IgD-negative memory B cell (primary cell): ENCODE results near the gene NCKAP5. TPM values are rescaled to one million over a fixed set of nuclear protein-coding genes. Genes with fewer than 3 reads are reported as not detected.

Experiments
- H3K27ac Mint-ChIP-seq, 3 donors: one replicate each; pipeline ENCODE4 v1.8.0; 2020 to 2022; ENCODE audit warnings: mild to moderate bottlenecking in 3 of 3, mixed read lengths in 3 of 3, moderate library complexity in 1 of 3
- H3K27me3 Mint-ChIP-seq: one replicate; pipeline ENCODE4 v1.8.0; 2021; ENCODE audit warnings: mixed read lengths
- H3K36me3 Mint-ChIP-seq: one replicate; pipeline ENCODE4 v1.8.0; 2020; ENCODE audit warnings: mild to moderate bottlenecking, mixed read lengths
- H3K4me1 Mint-ChIP-seq, 3 donors: one replicate each; pipeline ENCODE4 v1.8.0; 2020 to 2022; ENCODE audit warnings: mixed read lengths in 3 of 3, mild to moderate bottlenecking in 1 of 3
- H3K4me3 Mint-ChIP-seq, 4 donors: one replicate each; pipeline ENCODE4 v1.8.0; 2020 to 2022; ENCODE audit warnings: mild to moderate bottlenecking in 4 of 4, mixed read lengths in 4 of 4, moderate library complexity in 3 of 4
- H3K9me3 Mint-ChIP-seq, 3 donors: one replicate each; pipeline ENCODE4 v1.8.0; 2020 to 2021; ENCODE audit warnings: mixed read lengths in 3 of 3, mild to moderate bottlenecking in 1 of 3
- polyA plus RNA-seq: library from polyadenylated mRNA; unstranded; fragments of 300-500 nt; fragmentation: Illumina TruSeq; gene quantifications from one replicate; pipeline ENCODE4 v1.2.3, GENCODE V29; 2021

NCKAP5 gene
- polyA plus RNA-seq, 1 donor from 2014 or later: not detected

DNA sequence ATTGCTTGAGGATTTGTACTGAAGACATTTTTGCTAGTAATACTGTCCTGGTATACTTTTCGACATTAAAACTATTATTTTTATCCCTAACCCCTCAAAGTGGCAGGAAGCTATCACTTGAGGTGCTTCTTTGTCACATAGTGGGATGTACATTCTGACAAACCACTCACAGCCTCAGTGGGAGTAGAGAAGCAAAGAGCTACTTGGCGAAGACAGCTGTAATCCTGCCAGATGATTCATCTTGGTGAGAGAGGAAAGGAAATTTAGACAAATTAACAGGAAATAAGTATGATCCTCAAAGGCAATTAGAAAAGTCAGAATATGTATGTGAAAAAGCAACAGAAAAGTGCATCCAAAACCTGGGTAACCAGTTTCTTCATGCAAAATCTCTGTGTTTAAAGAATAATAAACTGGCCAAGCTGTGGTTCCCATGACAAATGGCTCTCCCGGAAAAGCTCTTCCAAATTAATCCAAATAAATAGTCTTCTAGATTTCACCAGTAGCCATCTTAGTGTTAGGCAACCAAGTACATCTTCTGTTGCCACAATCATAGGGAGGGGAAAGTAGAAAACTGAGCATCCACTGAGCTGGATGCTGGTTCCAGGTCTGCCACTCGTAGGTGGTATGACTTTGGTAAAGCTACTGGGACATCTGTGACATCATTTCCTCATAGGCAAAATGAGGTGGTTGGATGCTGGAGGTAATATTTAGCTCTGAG is 590.3 kb downstream of the NCKAP5 start:
- peaks cover 3% of the 10 kb centered on the region for H3K27me3 Mint-ChIP-seq
- H3K4me1 Mint-ChIP-seq: no peaks in the 10 kb centered on the region
- no peaks in the 10 kb centered on the region for H3K9me3 Mint-ChIP-seq
- no peaks in the 10 kb centered on the region for H3K36me3 Mint-ChIP-seq
- peak overlapping the region in 1 of 3 donors; percentile 73 for H3K27ac Mint-ChIP-seq
- no peak overlapping the region for H3K4me3 Mint-ChIP-seq

DNA sequence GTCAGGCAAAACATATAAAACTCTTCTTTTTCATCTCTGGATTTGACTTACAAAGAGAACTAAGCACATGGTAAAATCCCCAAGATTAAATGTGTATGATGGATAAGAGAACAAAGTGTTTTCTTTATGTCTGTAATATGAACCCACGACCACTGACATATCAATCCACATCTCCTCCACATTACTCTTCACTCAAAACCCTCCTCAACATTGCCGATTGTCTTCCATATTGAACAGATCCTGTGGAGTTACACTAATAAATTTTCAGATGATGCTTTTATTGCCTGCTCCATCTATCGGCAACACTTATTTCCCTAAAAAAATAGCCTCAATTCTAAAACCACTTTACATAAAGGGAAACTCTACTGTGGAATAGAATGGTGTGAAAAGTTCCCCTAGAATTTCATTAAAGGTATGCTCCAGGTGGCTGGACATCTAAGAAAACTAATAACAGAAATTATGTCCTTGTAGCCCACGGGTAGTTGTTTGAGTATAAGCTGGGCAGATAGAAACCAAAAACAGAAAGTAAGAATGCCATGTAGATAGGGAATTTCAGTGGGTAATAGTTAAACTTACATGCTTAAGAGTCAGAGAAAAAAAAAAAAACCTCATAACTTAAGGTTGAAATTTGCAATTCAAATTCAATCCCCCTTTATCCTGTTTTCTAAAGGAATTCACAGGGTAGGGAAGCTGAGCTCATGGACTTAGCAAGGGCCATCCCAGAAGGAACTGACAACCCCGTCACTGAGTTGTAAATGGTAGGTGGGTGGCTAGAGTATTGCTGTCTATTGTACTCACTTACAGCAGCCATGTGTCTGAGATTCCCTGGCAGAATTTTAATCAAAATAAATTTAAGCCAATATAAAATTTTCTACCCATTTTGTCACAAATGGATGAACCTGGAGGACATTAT is 592.8 kb downstream of the NCKAP5 start:
- no peaks in the 10 kb centered on the region for H3K4me1 Mint-ChIP-seq
- H3K4me3 Mint-ChIP-seq: peak overlapping the region in 1 of 4 donors; percentile 1
- H3K36me3 Mint-ChIP-seq: no peaks in the 10 kb centered on the region

DNA sequence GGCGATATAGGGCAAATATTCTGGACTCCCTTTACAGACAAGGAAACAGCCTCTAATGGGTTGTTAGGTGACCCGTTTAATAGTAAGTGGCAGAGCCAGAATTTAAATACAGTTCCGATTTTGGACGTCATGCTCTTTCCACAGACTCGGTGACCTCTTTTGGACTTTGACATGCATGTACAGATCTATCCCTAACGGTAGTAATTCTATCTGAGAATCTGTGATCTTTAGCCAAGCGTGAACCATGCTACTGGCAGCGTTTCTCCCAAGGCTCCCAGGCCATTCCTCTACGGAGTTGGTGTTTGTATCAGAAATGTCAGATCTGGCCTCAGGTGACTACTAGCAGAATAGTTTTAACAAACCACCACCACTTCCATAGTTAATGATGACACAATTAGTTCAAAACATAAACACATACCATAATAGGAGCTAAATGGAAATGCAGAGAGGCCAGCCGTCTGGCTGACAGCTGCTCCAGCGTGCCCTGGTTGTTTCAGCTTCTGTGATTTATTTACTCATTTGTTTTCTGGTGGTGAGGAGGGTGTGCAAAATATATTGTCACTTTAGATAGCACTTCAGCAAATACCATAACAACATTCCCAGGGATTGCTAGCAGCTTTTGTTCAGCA is 593.7 kb downstream of the NCKAP5 start:
- no peak overlapping the region for H3K4me3 Mint-ChIP-seq
- no peaks in the 10 kb centered on the region for H3K4me1 Mint-ChIP-seq
- H3K27ac Mint-ChIP-seq: no peak overlapping the region
- H3K27me3 Mint-ChIP-seq: peaks cover 3% of the 10 kb centered on the region
- H3K9me3 Mint-ChIP-seq: no peaks in the 10 kb centered on the region
- H3K36me3 Mint-ChIP-seq: no peaks in the 10 kb centered on the region

More for the DNA sequence above, 592.8 kb downstream of the NCKAP5 start:
- no peak overlapping the region for H3K27ac Mint-ChIP-seq
- H3K27me3 Mint-ChIP-seq: peaks cover 3% of the 10 kb centered on the region
- H3K9me3 Mint-ChIP-seq: no peaks in the 10 kb centered on the region

DNA sequence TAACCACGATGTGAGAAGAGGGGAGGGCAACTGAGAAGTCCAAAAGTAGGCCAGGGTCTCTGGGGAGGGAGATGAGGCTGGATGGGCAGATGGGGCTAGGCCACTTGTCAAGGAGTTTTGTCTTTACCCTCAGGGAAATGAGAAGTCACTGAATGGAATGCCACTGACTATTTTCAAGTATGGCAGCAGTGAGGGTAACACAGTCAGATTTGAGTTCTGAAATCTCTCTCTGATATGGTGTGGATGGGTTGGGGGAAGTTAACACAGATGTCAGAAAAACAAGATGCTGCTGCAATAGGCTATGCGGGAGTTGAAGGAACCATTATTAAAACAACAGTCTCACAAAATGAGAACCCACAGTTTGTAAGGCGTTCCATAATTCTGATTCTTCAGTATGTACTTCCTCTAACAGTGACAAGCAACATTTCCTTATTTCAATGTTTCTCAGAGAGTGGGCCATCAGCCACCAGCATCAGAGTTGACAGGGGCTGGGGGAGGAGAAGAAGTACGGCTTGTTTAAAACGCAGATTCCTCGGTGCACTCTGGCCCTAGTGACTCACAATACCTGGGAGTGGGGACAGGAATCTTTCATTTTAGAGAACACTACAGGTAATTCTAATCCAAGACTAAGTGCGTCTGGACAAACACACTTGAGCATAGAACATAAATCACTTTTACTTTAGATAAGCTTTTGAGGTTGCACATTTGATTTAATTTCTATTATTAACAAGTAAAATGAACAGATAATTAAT is 596.8 kb downstream of the NCKAP5 start:
- Mint-ChIP-seq H3K27ac (no peak overlapping the region), H3K36me3 (no peaks in the 10 kb centered on the region), H3K9me3 (peaks cover 0 to 7% (median 0%) of the 10 kb centered on the region in 3 donors), H3K27me3 (peaks cover 3% of the 10 kb centered on the region), H3K4me1 (no peaks in the 10 kb centered on the region), H3K4me3 (no peak overlapping the region)

DNA sequence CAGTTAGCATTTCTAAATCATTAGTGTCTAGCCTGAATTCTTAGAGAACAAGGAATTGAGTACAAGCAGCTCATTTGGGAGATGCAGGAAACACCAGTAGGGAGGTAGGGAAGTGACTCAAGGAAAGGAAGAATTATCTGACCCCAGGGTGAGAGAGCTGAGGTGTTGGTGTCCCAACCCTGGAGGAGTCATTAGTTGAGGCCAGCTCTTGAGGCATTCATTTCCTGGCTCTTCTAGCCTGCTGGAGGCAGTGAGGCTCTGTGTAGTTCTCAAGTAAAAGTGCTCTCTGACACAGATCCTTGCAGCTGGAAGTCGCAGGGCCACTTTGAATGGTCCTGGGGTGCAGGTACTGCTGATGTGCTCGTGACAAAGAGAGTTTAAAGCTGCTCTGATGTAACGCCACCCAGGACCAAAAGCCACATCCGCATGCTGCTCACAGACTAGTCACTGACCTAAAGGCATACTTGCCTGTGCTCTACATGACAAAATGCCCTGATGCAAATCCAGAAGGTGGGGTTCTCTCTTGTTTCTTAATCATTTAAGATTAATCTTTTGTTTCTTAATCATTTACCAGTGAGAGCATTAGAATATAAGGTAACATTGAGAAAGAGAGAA is 598.8 kb downstream of the NCKAP5 start:
- Mint-ChIP-seq H3K4me3 (no peak overlapping the region), H3K4me1 (no peaks in the 10 kb centered on the region), H3K36me3 (no peaks in the 10 kb centered on the region), H3K27ac (no peak overlapping the region), H3K27me3 (no peaks in the 10 kb centered on the region), H3K9me3 (peaks cover 0 to 7% (median 0%) of the 10 kb centered on the region in 3 donors)

DNA sequence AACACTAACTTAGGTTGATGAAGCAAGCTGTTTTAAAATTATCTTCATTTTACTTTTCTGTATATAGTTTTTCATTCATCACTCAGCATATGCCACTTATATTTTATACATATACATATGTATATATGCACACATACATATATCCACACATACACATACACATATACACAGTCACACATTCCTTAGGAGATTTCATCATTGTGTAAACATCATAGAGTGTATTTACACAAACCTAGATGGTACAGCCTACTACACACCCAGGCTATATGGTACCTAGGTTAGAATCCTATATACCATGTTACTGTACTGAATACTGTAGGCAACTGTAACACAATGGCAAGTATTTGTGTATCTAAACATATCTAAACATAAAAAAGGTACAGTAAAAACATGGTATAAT is 602.8 kb downstream of the NCKAP5 start:
- Mint-ChIP-seq H3K9me3 (peaks cover 0 to 7% (median 0%) of the 10 kb centered on the region in 3 donors), H3K4me1 (no peaks in the 10 kb centered on the region), H3K36me3 (no peaks in the 10 kb centered on the region), H3K27me3 (no peaks in the 10 kb centered on the region), H3K4me3 (no peak overlapping the region), H3K27ac (no peak overlapping the region)

DNA sequence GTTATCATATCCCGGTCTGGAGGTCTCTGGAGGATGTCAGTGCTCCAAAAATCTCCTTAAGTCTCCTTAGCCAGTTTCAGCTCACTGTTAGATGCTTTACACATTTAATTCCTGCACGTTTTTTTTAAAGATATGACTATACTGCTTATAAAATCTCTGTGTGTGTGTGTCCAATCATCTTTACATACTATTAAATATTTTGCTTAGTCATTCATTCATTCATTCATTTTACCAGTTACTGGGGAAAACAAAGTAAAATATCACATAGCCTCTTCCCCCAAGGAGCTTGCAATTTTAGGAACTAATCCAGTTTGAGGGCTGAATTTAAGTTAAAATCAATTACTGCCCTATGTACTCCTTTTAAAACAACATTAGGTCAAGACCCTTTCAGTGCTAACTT is 605.1 kb downstream of the NCKAP5 start:
- Mint-ChIP-seq H3K36me3 (no peaks in the 10 kb centered on the region), H3K4me3 (no peak overlapping the region), H3K27ac (no peak overlapping the region), H3K27me3 (no peaks in the 10 kb centered on the region), H3K9me3 (peaks cover 0 to 7% (median 2%) of the 10 kb centered on the region in 3 donors), H3K4me1 (no peaks in the 10 kb centered on the region)

DNA sequence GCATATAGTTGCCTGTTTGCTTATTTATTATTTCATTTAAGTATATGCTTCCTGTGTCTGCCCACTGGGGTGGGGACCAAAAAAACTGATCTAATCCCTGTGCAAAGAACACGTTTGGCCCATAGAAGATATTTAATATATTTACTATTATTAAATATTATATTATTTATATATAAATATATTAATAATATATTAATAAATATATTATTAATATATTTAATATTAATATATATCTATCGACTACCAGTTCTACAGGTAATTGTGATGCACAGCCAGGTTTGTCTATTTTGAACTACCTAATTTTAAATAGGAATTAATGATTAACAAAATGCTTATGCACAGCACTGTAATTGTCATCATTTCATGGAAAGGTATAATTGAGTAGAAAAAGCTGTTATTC is 609.4 kb downstream of the NCKAP5 start:
- H3K4me3 Mint-ChIP-seq: no peak overlapping the region
- H3K27ac Mint-ChIP-seq: no peak overlapping the region
- H3K36me3 Mint-ChIP-seq: no peaks in the 10 kb centered on the region
- peaks cover 0 to 5% (median 2%) of the 10 kb centered on the region in 3 donors for H3K9me3 Mint-ChIP-seq
- H3K4me1 Mint-ChIP-seq: no peaks in the 10 kb centered on the region
- H3K27me3 Mint-ChIP-seq: no peaks in the 10 kb centered on the region

DNA sequence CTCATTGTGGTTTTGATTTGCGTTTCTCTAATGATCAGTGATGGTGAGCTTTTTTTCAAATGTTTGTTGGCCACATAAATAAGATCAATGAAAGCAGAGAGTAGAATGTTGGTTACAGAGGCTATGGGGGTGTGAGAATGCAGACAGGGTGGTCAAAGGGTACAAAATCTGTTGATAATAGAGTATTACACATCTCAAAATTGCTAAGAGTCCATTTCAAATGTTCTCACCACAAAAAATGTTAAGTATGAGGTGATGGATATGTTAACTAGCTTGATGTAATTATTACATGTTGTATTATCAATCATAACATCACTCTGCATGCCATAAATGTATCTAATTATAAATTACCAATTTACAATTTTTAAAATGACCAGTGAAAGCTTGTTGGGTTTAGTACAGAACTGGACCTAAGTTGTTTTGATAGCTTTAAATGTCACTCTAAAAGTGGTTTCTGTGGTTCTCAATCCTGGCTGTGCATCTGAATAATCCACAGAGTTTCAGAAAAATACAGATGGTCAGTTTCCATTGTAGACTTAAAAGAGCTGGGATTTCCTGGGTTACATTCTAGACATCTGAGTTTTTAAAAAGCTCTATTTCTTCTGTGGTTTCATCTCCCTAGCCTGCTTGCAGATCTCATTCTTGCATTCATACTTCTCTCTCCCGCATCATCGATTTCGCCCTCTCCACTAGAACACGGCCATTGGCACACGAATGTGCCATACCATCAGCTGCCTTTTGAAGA is 612.2 kb downstream of the NCKAP5 start:
- no peaks in the 10 kb centered on the region for H3K36me3 Mint-ChIP-seq
- no peak overlapping the region for H3K27ac Mint-ChIP-seq
- peaks cover 3 to 5% (median 5%) of the 10 kb centered on the region in 3 donors for H3K4me1 Mint-ChIP-seq
- no peaks in the 10 kb centered on the region for H3K27me3 Mint-ChIP-seq
- H3K9me3 Mint-ChIP-seq: peaks cover 0 to 5% (median 2%) of the 10 kb centered on the region in 3 donors
- H3K4me3 Mint-ChIP-seq: no peak overlapping the region

DNA sequence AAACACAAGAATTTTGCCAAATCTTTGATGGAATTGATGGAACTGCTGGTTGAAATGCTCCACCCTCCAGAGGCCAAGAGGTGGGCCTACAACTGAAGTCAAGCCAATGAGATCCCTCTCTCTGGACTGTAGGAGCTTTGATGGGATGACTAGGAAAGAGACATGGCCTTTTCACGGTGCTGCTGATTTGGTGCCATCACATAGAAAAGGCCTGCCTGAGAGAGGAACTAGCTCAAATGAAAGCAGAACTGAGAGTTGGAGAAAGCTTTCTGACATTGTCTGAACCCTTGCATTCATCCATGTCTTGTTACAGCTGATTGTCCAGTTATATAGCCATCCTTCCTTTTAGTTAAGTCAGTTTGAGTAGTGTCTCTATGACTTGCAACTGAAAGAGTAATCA is 614.5 kb downstream of the NCKAP5 start:
- Mint-ChIP-seq H3K27ac (no peak overlapping the region), H3K9me3 (peaks cover 0 to 5% (median 0%) of the 10 kb centered on the region in 3 donors), H3K4me1 (peaks cover 3 to 7% (median 5%) of the 10 kb centered on the region in 3 donors), H3K4me3 (no peak overlapping the region), H3K36me3 (no peaks in the 10 kb centered on the region), H3K27me3 (no peaks in the 10 kb centered on the region)

DNA sequence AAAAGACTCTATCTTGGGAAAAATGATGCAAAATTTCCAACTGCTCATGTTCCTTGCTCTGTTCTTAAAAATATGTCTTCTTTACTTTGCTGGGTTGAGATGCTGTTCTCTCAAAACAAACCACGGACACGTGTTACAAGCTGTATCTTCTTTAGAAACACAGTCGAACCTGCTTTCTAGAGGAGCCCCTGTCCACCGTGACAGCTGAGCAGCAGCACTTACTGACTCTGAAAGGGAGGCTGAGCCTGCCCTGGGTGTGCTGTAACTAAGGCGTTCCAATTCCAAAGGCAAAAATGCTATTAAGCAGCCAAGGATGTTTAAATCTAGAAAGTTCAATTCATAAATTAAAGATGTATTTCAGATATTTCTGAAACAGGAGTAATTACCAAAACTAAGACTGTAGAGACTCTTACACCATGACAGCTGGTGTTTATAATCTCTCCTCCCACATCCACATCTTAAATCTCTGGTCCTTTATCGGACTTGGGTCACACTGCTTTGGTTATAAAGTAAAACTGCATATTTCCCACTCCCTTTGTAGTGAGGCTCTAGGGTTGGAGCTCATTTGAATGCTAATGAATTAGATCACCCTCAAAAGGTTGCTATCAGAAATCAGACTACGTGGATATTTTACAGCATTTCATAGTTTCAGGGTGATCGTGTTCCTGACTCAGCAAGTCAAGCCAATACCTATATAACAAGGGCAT is 617.1 kb downstream of the NCKAP5 start:
- Mint-ChIP-seq H3K27ac (peak overlapping the region in 1 of 3 donors; percentile 11), H3K27me3 (no peaks in the 10 kb centered on the region), H3K4me1 (peaks cover 3 to 7% (median 5%) of the 10 kb centered on the region in 3 donors), H3K4me3 (no peak overlapping the region), H3K36me3 (no peaks in the 10 kb centered on the region), H3K9me3 (no peaks in the 10 kb centered on the region)

DNA sequence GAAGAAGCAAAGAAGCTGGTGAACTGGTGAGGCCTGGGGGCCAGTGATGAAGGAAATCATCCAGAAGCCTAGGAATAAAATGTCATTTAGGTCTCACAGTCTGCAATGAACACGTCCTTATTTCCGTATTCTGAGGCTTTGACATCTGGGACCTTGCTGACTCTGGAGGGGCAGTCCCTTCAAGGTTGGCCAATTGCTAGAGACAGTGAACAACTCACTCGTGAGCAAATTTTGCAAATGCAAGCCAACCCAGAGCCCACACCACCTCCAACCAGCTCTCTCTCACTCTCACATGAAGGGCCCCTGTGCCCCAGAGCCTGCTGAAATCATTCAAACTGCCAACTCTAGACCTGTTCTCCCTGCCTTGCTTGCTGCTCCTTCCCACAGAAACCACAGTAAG is 619.2 kb downstream of the NCKAP5 start:
- Mint-ChIP-seq H3K36me3 (no peaks in the 10 kb centered on the region), H3K27me3 (no peaks in the 10 kb centered on the region), H3K9me3 (peaks cover 0 to 3% (median 0%) of the 10 kb centered on the region in 3 donors), H3K4me3 (no peak overlapping the region), H3K4me1 (peaks cover 3 to 7% (median 5%) of the 10 kb centered on the region in 3 donors), H3K27ac (no peak overlapping the region)

DNA sequence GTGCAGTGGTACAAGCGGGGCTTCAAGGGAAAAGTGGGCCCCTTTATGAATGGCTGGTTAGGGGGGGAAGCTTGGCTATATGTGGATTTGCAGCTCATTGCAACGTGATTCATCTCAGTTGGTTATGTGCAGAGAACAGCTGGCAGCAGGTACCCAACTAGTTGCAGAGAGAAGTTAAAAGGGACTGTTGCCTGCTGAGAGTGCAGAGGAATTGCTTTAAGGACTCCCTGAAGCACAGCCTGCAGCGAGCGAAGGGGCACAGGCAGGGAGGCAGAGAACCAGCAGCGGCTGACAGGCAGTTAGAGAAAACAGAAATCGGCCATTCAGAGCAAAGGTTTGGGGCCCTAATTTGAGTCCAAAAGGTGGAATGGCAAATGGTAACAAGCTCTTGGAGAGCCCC is 620.1 kb downstream of the NCKAP5 start:
- H3K27me3 Mint-ChIP-seq: no peaks in the 10 kb centered on the region
- H3K36me3 Mint-ChIP-seq: no peaks in the 10 kb centered on the region
- peaks cover 0 to 3% (median 0%) of the 10 kb centered on the region in 3 donors for H3K9me3 Mint-ChIP-seq
- no peak overlapping the region for H3K4me3 Mint-ChIP-seq
- H3K4me1 Mint-ChIP-seq: peaks cover 0 to 3% (median 0%) of the 10 kb centered on the region in 3 donors
- H3K27ac Mint-ChIP-seq: no peak overlapping the region
